SK-N-SH treated with all-trans-retinoic acid at 6 μM for 48 hours (cell line): Measurements from ENCODE around the gene SLAMF6.

Experiments
- ATAC-seq: fragments of 200-7000 bp; cut with Tn5 transposase; 3 replicates; pipeline ENCODE4 v1.9.1; 2020; ENCODE audit warnings: mild to moderate bottlenecking, moderate library complexity
- ARNTL ChIP-seq: fragments of 450-650 bp; formaldehyde crosslinking; IDR thresholded peaks from 2 replicates; pipeline ENCODE4 v1.5.0; 2020; ENCODE audit warnings: low read depth, mild to moderate bottlenecking, moderate library complexity, borderline replicate concordance
- BACH2 ChIP-seq: fragments of 250-450 bp; sonication (Bioruptor Pico); IDR thresholded peaks from 2 replicates; pipeline ENCODE4 v1.9.0; 2021; ENCODE audit warnings: mild to moderate bottlenecking, borderline replicate concordance
- CSDC2 ChIP-seq: fragments of 250-450 bp; sonication (Bioruptor Pico); IDR thresholded peaks from 2 replicates; pipeline ENCODE4 v1.5.0; 2020; ENCODE audit warnings: mild to moderate bottlenecking, moderate library complexity
- ESRRG ChIP-seq: fragments of 250-450 bp; sonication (Bioruptor Pico); IDR thresholded peaks from 2 replicates; pipeline ENCODE4 v1.6.1; 2021; ENCODE audit warnings: mild to moderate bottlenecking
- GLIS3 ChIP-seq: fragments of 250-450 bp; sonication (Bioruptor Pico); IDR thresholded peaks from 2 replicates; pipeline ENCODE4 v1.5.0; 2020; ENCODE audit warnings: mild to moderate bottlenecking, moderate library complexity
- ISL1 ChIP-seq: fragments of 250-450 bp; sonication (Bioruptor Pico); IDR thresholded peaks from 2 replicates; pipeline ENCODE4 v2.1.2; 2022; ENCODE audit warnings: mild to moderate bottlenecking, moderate library complexity
- PPARA ChIP-seq: fragments of 250-450 bp; sonication (Bioruptor Pico); IDR thresholded peaks from 2 replicates; pipeline ENCODE4 v1.5.0; 2020; ENCODE audit warnings: mild to moderate bottlenecking, borderline replicate concordance
- SNAI2 ChIP-seq: fragments of 250-450 bp; sonication (Bioruptor Pico); IDR thresholded peaks from 2 replicates; pipeline ENCODE4 v1.5.0; 2020; ENCODE audit warnings: mild to moderate bottlenecking, moderate library complexity
- TCF4 ChIP-seq: fragments of 250-450 bp; sonication (Bioruptor Pico); IDR thresholded peaks from 2 replicates; pipeline ENCODE4 v1.8.0; 2021; ENCODE audit warnings: mild to moderate bottlenecking, moderate library complexity, borderline replicate concordance
- TOX ChIP-seq: fragments of 250-450 bp; sonication (Bioruptor Pico); IDR thresholded peaks from 2 replicates; pipeline ENCODE4 v1.8.0; 2021; ENCODE audit warnings: mild to moderate bottlenecking, moderate library complexity, borderline replicate concordance
- ZC3H10 ChIP-seq: fragments of 250-450 bp; sonication (Bioruptor Pico); IDR thresholded peaks from 2 replicates; pipeline ENCODE4 v1.5.1; 2021; ENCODE audit warnings: mild to moderate bottlenecking, moderate library complexity
- ZFP30 ChIP-seq: fragments of 450-650 bp; formaldehyde crosslinking; IDR thresholded peaks from 2 replicates; pipeline ENCODE4 v1.5.0; 2022; ENCODE audit warnings: mild to moderate bottlenecking, moderate library complexity
- ZNF8 ChIP-seq: fragments of 450-650 bp; formaldehyde crosslinking; IDR thresholded peaks from 2 replicates; pipeline ENCODE4 v1.5.0; 2020; ENCODE audit warnings: mild to moderate bottlenecking, moderate library complexity
- TF ChIP-seq, protein P1 (sequence below): fragments of 250-450 bp; sonication (Bioruptor Pico); IDR thresholded peaks from 2 replicates; pipeline ENCODE4 v1.8.0; 2020; ENCODE audit warnings: mild to moderate bottlenecking, moderate library complexity, borderline replicate concordance
- TF ChIP-seq, protein P2 (sequence below): fragments of 250-450 bp; sonication (Bioruptor Pico); IDR thresholded peaks from 2 replicates; pipeline ENCODE4 v1.5.0; 2020; ENCODE audit warnings: mild to moderate bottlenecking, moderate library complexity
- TF ChIP-seq, protein P3 (sequence below): fragments of 250-450 bp; sonication (Bioruptor Pico); IDR thresholded peaks from 2 replicates; pipeline ENCODE4 v1.8.0; 2021; ENCODE audit warnings: low read depth, mild to moderate bottlenecking, moderate library complexity, borderline replicate concordance

SLAMF6 gene

DNA sequence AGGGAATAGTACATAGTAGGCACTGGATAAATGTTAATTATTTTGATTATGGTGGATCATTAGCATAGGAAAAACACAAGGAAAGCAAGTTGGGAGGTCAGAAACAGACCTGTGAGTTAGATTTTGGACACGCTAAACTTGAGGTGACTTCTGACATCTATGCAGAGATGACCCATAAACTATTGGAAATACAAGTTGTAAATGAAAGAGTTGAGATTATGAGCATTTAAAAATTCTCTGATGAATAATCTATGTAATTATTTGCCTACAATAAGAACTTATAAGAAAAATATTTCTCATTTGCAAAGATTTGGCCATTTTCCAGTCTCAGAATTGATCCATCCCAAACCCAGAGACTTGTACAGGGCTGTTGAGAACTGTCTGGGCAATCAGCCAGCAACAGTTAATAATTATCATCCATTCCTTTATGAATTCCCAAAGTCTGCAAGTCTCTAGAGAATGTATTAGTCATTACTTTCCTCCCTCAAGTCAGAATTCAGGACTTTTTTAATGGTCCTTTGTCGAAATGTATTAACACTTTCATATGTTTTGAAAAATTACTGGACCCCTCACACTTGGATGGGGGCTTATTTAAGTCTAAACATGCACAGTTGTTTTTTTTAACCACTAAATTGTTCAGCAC is 19.4 kb upstream of the SLAMF6 start:
- TF ChIP-seq, protein P1, sequence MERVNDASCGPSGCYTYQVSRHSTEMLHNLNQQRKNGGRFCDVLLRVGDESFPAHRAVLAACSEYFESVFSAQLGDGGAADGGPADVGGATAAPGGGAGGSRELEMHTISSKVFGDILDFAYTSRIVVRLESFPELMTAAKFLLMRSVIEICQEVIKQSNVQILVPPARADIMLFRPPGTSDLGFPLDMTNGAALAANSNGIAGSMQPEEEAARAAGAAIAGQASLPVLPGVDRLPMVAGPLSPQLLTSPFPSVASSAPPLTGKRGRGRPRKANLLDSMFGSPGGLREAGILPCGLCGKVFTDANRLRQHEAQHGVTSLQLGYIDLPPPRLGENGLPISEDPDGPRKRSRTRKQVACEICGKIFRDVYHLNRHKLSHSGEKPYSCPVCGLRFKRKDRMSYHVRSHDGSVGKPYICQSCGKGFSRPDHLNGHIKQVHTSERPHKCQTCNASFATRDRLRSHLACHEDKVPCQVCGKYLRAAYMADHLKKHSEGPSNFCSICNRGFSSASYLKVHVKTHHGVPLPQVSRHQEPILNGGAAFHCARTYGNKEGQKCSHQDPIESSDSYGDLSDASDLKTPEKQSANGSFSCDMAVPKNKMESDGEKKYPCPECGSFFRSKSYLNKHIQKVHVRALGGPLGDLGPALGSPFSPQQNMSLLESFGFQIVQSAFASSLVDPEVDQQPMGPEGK (CRISPR knock-in tag): no peak
- TF ChIP-seq TOX (CRISPR knock-in tag) (no peak), BACH2 (no peak), ISL1 (CRISPR knock-in tag) (no peak)
- no peak for ATAC-seq

DNA sequence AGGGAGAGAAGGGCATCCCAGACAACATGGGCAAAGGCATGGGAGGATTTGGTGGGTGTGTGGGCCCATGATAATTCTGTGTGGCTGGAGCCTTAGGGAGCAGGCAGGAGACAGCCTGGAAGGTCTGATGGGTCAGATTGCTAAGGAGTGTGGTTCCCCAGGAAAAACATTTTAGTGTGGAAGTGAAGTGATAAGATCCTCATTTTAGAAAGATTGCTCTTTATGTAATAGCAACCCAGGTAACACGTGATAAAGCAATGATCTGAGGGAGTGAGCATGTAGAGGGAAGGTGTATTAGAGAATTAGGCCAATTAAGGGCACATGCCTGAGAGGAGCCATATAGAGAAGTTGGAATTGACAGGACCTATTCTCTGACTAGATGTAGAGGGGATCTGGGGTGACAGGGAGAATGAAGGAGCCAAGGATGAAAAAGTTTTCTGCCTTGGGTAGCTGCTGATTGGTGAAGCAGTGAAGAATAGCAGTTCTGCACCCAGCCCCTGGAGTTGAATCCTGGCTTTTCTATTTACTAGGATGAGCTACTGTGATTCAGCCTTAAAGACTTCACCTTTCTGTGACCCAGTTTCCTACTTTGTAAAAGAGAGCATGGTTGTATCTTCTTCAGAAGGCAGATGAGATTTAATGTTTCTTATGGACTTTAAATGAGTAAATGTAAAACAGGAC is 18.7 kb upstream of the SLAMF6 start:
- ATAC-seq: no peak
- no peak for TF ChIP-seq CSDC2
- TF ChIP-seq BACH2: no peak
- no peak for TF ChIP-seq ZC3H10 (CRISPR knock-in tag)
- no peak for TF ChIP-seq PPARA
- TF ChIP-seq, protein P2, sequence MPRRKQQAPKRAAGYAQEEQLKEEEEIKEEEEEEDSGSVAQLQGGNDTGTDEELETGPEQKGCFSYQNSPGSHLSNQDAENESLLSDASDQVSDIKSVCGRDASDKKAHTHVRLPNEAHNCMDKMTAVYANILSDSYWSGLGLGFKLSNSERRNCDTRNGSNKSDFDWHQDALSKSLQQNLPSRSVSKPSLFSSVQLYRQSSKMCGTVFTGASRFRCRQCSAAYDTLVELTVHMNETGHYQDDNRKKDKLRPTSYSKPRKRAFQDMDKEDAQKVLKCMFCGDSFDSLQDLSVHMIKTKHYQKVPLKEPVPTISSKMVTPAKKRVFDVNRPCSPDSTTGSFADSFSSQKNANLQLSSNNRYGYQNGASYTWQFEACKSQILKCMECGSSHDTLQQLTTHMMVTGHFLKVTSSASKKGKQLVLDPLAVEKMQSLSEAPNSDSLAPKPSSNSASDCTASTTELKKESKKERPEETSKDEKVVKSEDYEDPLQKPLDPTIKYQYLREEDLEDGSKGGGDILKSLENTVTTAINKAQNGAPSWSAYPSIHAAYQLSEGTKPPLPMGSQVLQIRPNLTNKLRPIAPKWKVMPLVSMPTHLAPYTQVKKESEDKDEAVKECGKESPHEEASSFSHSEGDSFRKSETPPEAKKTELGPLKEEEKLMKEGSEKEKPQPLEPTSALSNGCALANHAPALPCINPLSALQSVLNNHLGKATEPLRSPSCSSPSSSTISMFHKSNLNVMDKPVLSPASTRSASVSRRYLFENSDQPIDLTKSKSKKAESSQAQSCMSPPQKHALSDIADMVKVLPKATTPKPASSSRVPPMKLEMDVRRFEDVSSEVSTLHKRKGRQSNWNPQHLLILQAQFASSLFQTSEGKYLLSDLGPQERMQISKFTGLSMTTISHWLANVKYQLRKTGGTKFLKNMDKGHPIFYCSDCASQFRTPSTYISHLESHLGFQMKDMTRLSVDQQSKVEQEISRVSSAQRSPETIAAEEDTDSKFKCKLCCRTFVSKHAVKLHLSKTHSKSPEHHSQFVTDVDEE (CRISPR knock-in tag): no peak
- no peak for TF ChIP-seq ESRRG (CRISPR knock-in tag)
- TF ChIP-seq TOX (CRISPR knock-in tag): no peak
- TF ChIP-seq, protein P3, sequence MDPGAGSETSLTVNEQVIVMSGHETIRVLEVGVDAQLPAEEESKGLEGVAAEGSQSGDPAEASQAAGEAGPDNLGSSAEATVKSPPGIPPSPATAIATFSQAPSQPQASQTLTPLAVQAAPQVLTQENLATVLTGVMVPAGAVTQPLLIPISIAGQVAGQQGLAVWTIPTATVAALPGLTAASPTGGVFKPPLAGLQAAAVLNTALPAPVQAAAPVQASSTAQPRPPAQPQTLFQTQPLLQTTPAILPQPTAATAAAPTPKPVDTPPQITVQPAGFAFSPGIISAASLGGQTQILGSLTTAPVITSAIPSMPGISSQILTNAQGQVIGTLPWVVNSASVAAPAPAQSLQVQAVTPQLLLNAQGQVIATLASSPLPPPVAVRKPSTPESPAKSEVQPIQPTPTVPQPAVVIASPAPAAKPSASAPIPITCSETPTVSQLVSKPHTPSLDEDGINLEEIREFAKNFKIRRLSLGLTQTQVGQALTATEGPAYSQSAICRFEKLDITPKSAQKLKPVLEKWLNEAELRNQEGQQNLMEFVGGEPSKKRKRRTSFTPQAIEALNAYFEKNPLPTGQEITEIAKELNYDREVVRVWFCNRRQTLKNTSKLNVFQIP (CRISPR knock-in tag): no peak
- TF ChIP-seq ARNTL (CRISPR knock-in tag): no peak
- no peak for TF ChIP-seq SNAI2
- no peak for TF ChIP-seq TCF4 (CRISPR knock-in tag)

DNA sequence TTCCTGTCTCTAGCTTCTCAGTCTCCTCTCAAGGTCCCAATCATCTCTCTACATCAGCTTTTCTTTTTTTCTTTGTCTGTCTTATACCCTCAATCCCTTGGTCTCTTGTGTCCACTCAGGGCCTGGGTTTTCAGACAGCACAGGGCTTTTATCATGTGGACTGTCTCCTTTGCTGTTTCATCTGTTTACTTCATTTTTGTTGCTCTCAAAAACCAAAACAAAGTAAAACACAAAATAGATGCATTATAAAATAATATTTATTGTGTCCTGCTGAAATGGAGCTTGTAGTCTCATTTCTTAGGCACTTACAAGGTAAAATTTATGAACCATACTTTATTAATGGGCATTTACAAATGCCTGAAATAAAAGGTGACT is 17.8 kb upstream of the SLAMF6 start:
- TF ChIP-seq ESRRG (CRISPR knock-in tag): no peak
- no peak for TF ChIP-seq ARNTL (CRISPR knock-in tag)
- TF ChIP-seq, protein P1 (CRISPR knock-in tag): no peak
- no peak for TF ChIP-seq ZFP30 (CRISPR knock-in tag)

DNA sequence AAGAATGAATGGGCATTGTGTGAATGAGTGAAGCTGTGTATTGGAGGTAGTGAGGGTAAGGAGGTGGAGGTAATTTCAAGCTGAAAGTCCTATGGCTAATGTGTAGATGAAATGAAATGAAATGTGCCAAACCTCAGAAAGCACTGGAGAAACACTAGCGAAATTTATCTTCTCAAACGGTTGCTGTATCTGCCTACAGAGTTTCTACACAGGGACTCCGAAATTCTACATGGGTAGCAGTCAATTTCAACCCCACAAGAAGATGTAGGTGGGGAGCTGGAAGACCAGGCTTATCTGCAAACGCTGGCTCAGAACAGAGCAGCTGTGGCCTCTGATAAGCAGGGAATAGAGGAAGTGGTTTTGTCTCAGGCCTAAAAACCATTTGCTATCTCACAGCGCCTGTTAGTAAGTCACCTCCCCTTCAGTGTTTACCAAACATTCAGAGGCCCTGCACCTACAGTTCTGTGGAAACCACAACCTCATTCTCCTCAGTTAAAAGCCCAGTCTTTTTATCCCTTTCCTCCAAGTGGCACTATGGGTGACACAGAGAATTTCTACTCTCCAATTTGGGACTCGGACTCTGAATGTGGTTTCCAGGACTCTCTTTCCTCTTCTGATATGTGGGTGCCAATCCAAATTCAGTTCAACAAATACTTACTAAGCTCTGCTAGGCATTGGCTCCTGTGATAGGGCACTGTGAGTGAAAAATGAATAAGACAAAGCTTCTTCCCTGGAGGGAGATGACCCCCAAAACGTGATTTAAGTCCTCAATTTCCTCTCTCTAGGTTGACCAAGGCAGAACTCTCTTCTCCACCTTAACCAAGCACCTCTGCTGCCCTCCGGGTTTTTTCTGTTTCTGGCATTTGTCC is 17.2 kb upstream of the SLAMF6 start:
- no peak for ATAC-seq
- TF ChIP-seq ZC3H10 (CRISPR knock-in tag): no peak
- TF ChIP-seq SNAI2: no peak
- no peak for TF ChIP-seq GLIS3
- TF ChIP-seq ZFP30 (CRISPR knock-in tag): no peak
- no peak for TF ChIP-seq ESRRG (CRISPR knock-in tag)
- no peak for TF ChIP-seq PPARA
- no peak for TF ChIP-seq ZNF8
- no peak for TF ChIP-seq TOX (CRISPR knock-in tag)
- TF ChIP-seq, protein P2 (CRISPR knock-in tag): no peak
- TF ChIP-seq, protein P3 (CRISPR knock-in tag): no peak
- TF ChIP-seq, all 23 proteins: peak for 0

More for the DNA sequence above, 17.8 kb upstream of the SLAMF6 start:
- no peak for ATAC-seq
